ENCODE results near the gene TMEM135. TPM values are rescaled to one million over a fixed set of nuclear protein-coding genes. Genes with fewer than 3 reads are reported as not detected.

Gene TMEM135
- total RNA-seq, 6 experiments from 2014 or later: 12.2 to 27.9 (median 18.8) TPM

DNA sequence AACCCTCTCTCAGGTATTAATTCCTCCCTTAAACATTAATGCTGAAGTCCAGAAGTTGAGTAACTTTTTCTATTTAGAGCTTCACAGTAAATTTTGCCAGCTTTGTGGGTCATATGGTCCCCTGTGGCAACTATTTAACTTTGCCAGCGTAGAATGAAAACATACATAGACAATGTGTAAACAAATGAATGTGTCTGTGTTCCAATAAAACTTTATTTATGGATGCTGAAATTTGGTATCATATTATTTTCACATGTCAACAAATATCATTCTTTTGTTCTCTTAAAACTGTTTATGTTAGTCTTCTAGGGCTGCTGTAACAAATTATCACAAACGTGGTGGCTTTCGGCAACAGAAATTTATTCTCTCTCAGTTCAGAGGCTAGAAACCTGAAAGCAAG lies 85.1 kb downstream of the TMEM135 start:
- H3K4me3 ChIP-seq: no peak overlapping the region
- H3K4me1 ChIP-seq: no peaks in the 10 kb centered on the region
- TF ChIP-seq, protein P1, sequence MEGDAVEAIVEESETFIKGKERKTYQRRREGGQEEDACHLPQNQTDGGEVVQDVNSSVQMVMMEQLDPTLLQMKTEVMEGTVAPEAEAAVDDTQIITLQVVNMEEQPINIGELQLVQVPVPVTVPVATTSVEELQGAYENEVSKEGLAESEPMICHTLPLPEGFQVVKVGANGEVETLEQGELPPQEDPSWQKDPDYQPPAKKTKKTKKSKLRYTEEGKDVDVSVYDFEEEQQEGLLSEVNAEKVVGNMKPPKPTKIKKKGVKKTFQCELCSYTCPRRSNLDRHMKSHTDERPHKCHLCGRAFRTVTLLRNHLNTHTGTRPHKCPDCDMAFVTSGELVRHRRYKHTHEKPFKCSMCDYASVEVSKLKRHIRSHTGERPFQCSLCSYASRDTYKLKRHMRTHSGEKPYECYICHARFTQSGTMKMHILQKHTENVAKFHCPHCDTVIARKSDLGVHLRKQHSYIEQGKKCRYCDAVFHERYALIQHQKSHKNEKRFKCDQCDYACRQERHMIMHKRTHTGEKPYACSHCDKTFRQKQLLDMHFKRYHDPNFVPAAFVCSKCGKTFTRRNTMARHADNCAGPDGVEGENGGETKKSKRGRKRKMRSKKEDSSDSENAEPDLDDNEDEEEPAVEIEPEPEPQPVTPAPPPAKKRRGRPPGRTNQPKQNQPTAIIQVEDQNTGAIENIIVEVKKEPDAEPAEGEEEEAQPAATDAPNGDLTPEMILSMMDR (IDR thresholded peaks at IDR 0.05): no peak
- H3K27me3 ChIP-seq: no peaks in the 10 kb centered on the region
- no peaks in the 10 kb centered on the region for H3K9me3 ChIP-seq
- no peak for DNase-seq
- H3K36me3 ChIP-seq: no peaks in the 10 kb centered on the region
- WGBS (ENCODE audit: insufficient coverage, low coverage, low lambda C conversion rate, missing lambda C conversion rate): 97% methylated on average over 3 of the region's 3 CpGs
- intact Hi-C loops (cut with DNase I): no loop called here
- no peak overlapping the region for H3K27ac ChIP-seq
- no peak for ATAC-seq

DNA sequence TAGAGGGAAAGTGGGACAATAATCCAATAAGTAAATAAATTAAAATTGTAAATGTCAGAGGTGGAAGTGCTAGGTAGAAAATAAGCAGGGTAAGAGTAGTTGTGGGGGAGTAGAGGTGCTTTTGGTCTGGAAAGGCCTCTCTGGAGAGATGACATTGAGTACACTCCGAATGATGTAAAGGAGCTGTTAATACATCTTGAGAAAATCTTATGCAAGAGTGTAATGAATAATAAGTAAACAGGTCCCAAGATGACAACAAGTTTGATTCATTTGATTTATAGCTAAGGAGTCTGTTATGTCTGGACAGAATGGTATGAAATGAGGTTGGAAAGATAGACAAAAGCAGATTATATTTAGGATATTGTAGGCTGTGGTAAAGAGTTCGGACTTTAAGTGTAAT lies 87.5 kb downstream of the TMEM135 start:
- WGBS (ENCODE audit: insufficient coverage, low coverage, low lambda C conversion rate, missing lambda C conversion rate): 93% methylated on average over 2 of the region's 2 CpGs
- intact Hi-C loops (cut with DNase I): no loop called here

DNA sequence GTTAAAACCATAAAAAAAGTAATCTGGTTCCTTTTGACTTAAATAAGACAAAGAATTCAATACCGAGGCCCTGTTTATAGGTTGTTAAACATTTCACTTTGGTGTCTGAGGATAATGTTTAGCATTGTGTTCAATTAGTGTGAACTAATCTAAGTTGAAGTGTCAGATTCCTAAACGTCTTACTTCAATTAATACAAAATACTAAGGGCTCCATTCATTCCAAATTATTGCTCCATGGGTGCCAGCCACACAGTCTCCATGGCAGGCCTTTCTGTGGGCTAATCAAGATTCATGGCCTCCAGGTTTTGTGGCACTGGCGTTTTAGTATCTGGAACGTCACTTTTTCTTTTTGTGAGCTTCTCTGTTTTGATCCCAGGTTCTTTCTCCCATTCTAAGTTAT lies 89.4 kb downstream of the TMEM135 start:
- H3K27me3 ChIP-seq: no peaks in the 10 kb centered on the region
- no peak overlapping the region for H3K27ac ChIP-seq
- intact Hi-C loops (cut with DNase I): no loop called here
- DNase-seq (no peak), ATAC-seq (no peak)
- no peaks in the 10 kb centered on the region for H3K4me1 ChIP-seq
- 90% methylated on average over 4 of the region's 4 CpGs for WGBS (ENCODE audit: insufficient coverage, low coverage, low lambda C conversion rate, missing lambda C conversion rate)
- no peaks in the 10 kb centered on the region for H3K9me3 ChIP-seq
- TF ChIP-seq POLR2A (IDR thresholded peaks at IDR 0.05): no peak
- TF ChIP-seq, protein P1 (IDR thresholded peaks at IDR 0.05): no peak
- H3K4me3 ChIP-seq: no peak overlapping the region
- no peaks in the 10 kb centered on the region for H3K36me3 ChIP-seq

More for the DNA sequence above, 87.5 kb downstream of the TMEM135 start:
- ATAC-seq: no peak
- Histone ChIP-seq H3K36me3 (no peaks in the 10 kb centered on the region), H3K4me3 (no peak overlapping the region), H3K9me3 (no peaks in the 10 kb centered on the region), H3K4me1 (no peaks in the 10 kb centered on the region), H3K27me3 (no peaks in the 10 kb centered on the region), H3K27ac (no peak overlapping the region)
- DNase-seq: no peak
- TF ChIP-seq POLR2A (IDR thresholded peaks at IDR 0.05): no peak
- TF ChIP-seq, protein P1 (IDR thresholded peaks at IDR 0.05): no peak

DNA sequence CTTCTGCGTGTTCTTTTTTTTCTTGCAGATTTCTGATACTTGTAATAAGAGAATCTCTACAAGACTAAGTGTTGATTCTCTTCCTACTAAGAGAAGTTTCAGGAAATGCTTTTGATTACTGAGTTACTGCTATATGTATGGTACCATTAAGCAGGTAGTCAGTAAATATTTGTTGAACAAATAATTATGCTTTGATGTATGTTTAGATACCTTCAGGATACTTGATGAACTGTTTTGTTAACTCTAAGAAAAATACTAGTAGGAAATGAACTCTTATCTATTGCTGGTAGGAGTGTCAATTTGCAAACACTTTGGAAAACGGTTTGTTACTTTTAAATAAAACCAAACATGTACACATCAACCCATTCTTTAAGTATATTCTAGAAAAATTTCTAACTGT lies 90.6 kb downstream of the TMEM135 start:
- Histone ChIP-seq H3K27ac (no peak overlapping the region), H3K9me3 (no peaks in the 10 kb centered on the region), H3K4me3 (no peak overlapping the region), H3K27me3 (no peaks in the 10 kb centered on the region), H3K36me3 (no peaks in the 10 kb centered on the region), H3K4me1 (no peaks in the 10 kb centered on the region)
- TF ChIP-seq, protein P1 (IDR thresholded peaks at IDR 0.05): no peak
- no peak for TF ChIP-seq POLR2A (IDR thresholded peaks at IDR 0.05)
- DNase-seq: no peak
- WGBS (ENCODE audit: insufficient coverage, low coverage, low lambda C conversion rate, missing lambda C conversion rate): 50% methylated on average over 2 of the region's 2 CpGs
- ATAC-seq: no peak
- intact Hi-C loops (cut with DNase I): no loop called here

DNA sequence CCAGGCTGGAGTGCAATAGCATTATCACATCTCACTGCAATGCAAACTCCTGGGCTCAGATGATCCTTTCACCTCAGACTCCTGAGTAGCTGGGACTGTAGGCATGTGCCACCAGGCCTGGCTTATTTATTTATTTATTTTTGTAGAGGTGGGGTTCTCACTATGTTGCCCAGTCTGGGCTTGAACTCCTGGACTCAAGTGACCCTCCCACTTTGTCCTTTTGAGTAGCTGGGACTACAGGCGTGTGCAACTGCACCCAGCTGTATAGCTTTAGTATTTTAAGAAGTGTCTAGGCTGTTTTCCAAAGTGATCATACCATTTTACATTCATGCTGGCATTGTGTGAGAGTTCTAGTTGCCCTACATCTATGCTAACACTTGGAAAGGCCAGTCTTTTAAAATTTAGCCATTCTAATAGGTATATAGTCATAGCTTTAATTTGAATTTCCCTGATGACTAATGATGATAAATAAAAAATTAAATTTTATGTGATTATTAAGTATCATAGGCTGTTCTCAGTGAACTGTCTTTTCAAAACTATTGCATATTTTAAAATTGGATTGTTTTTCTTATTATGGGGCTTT lies 96.9 kb downstream of the TMEM135 start:
- H3K4me1 ChIP-seq: no peaks in the 10 kb centered on the region
- no peak for DNase-seq
- no peaks in the 10 kb centered on the region for H3K27me3 ChIP-seq
- no peaks in the 10 kb centered on the region for H3K36me3 ChIP-seq
- intact Hi-C loops (cut with DNase I): no loop called here
- no peaks in the 10 kb centered on the region for H3K9me3 ChIP-seq
- WGBS (ENCODE audit: insufficient coverage, low coverage, low lambda C conversion rate, missing lambda C conversion rate): 91% methylated on average over 1 of the region's 1 CpG
- no peak for ATAC-seq
- no peak overlapping the region for H3K27ac ChIP-seq
- TF ChIP-seq, protein P1 (IDR thresholded peaks at IDR 0.05): no peak
- no peak for TF ChIP-seq POLR2A (IDR thresholded peaks at IDR 0.05)
- H3K4me3 ChIP-seq: no peak overlapping the region

Measured in right lobe of liver (tissue), 6 donors.